HG03103 (cell line): Measurements from ENCODE around the gene XKR7.

ENCODE experiments used
- ATAC-seq: cut with Tn5 transposase; IDR thresholded peaks from one replicate; pipeline ENCODE4 v1.9.1; 2021; ENCODE audit warnings: low read depth; ENCODE audit not compliant: unreplicated experiment

The XKR7 gene

DNA sequence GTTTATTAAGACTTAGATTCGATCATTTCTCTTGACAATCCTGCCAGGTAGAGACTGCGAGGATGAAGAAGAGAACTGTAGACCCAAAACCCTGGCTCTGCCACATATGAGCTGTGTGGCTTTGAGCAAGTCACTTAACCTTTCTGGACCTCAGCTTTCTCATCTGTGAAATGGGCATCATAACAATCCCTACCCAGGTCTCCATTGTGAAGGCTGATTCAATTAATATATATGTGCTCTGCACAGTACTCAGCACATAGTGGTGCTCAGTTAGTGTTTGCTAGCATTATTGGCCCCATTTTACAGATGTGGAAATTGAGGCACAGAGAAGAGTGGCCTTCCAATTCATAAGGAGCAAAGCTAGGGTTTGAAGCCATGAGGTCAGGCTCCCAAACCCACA is 7.9 kb downstream of the XKR7 start:
- ATAC-seq: no peak

DNA sequence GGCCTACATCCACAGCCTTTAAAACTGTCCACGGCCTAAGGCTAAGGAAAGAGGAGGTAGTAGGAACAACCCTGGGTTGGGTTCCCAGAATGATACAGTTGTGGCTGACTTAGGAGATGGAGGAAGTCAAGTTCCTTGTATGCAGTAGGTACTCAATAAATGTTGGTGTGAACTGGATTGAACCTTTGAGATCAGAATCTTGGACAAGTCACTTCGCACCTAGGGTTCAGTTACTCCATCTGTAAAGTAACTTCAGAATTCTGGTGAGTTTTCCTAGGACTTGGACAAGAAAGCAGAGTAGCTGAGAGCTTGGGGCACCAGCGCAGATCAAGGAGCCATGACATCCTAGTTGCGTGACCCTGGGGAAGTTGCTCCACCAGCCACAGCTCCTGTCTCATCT is 9.1 kb downstream of the XKR7 start:
- no peak for ATAC-seq

GRCh38 chr20:31979713-31980426 is 11.9 kb downstream of the XKR7 start:
- ATAC-seq: no peak

DNA sequence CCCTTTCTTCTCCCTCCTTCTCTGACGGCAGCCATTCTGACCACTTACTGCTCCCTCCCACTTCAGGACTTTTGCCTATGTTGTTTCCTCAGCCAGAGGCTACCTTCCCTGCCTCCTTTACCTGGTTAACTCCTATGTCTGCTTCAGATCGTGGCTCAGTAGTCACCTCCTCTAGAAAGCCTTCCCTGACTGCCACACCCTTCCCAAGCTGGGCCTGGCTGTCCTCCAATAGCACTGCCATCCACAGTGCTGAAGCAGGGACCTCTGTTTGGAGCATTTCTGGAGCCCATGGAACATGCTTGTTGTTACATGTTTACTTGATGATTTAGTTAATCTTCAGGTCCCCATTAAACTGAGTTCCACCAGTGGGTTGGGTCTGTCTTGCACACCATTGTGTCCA is 13.8 kb downstream of the XKR7 start:
- ATAC-seq: no peak

DNA sequence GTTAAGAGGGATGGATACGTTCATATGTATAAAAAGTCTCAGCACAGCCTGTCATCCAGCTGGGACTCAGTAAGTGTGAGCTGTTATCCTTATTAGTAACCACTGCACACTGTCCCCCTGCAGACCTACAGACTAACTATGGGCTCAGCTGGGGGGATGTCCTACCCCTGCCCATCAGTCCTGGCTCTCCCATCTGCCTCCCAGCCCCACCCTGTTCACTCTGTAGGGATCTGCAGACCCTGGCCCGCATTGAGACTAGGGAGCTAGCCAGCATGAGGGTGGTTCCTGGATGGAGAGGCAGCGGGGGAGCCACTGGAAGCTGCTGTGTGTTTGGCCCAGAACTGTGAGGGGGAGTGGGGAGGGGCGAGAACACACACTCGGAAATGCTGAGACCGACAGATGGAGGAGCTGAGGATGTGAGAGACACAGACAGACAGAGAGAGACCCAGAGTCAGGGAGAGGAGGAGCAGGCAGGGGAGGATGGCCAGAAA is 17.1 kb downstream of the XKR7 start:
- no peak for ATAC-seq

DNA sequence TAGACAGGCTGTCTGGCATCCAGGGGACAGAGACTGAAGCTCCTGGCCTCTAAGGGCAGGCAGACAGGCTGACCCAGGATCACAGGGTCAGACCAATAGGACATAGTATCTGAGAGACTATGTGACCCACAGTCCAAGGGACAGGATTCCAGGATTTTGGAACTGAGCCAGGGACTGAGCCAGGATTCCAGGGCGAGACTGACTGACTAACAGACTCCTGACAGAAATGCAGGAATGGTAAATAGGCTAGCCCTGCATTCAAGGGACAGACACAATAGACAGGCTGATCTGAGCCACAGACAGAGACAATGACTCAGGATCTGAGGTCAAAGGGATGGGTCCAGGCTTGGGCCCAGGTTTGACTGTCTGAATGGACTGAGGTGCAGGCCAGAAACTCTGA is 19.8 kb downstream of the XKR7 start:
- no peak for ATAC-seq

GRCh38 chr20:31988430-31989015 is 20.6 kb downstream of the XKR7 start:
- no peak for ATAC-seq

GRCh38 chr20:31989030-31989645 is 21.2 kb downstream of the XKR7 start:
- ATAC-seq: no peak

- ATAC-seq: no peak
Observed at GRCh38 chr20:31990641-31991338, 22.8 kb downstream of the XKR7 start.

- no peak for ATAC-seq
Observed at GRCh38 chr20:31991339-31991705, 23.4 kb downstream of the XKR7 start.

DNA sequence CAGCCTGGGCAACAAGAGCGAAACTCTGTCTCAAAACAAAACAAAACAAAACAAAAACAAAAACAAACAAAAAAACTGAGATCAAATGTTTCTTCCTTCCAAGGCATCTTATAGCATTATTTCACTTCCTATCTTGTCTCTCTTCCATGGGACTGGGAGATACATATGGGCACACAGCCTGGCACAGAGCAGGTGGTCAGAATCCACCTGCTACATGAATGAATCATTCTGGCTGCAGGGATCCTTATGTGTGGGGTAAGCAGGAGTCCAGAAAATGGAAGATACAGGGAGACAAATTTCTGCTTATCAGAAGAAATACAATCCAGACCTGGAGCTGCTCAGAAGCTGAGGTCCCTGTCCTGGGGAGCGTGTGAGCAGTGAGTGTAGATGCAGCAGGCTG is 24.1 kb downstream of the XKR7 start:
- ATAC-seq: no peak

DNA sequence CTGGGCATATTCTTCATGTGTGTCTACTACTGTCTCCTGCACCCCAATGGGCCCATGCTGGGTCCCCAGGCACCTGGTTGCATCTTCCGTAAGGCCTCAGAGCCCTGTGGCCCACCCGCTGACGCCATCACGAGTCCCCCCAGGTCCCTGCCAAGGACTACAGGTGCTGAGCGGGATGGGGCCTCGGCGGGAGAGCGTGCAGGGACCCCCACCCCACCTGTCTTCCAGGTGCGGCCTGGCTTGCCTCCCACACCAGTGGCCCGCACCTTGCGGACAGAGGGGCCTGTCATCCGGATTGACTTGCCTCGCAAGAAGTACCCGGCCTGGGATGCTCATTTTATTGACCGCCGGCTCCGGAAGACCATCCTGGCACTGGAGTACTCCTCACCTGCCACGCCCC is 29.0 kb downstream of the XKR7 start:
- ATAC-seq: no peak

- ATAC-seq: no peak
Observed at GRCh38 chr20:31998246-31998645, 30.3 kb downstream of the XKR7 start.

- no peak for ATAC-seq
Observed at GRCh38 chr20:32003325-32003724, 35.4 kb downstream of the XKR7 start.

DNA sequence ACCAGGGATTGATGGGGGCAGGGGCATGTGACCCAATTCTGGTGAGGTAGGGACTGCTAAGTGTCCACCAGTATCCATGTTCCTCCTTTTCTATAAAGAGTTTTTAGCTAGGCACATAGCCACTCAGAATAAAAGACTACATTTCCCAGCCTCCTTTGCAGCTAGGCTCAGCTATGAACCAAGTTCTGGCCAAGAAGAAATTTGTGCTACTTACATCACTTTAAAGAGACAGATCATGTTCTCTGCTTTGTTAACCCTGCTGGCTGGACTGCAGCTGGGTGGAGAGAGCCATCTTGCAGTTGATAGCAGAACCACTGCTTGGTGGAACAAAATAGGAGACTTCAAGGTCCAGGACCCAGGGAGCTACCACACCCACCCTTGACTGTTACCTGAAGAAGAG is 37.0 kb downstream of the XKR7 start:
- ATAC-seq: no peak

- ATAC-seq: no peak
Observed at GRCh38 chr20:32006053-32006452, 38.1 kb downstream of the XKR7 start.

- ATAC-seq: no peak
Observed at GRCh38 chr20:32006841-32007786, 39.2 kb downstream of the XKR7 start.

- no peak for ATAC-seq
Observed at GRCh38 chr20:32007787-32008616, 40.1 kb downstream of the XKR7 start.

- no peak for ATAC-seq
Observed at GRCh38 chr20:32009564-32009963, 41.6 kb downstream of the XKR7 start.
